ENCODE data around the gene LOXL3.

LOXL3 gene

DNA sequence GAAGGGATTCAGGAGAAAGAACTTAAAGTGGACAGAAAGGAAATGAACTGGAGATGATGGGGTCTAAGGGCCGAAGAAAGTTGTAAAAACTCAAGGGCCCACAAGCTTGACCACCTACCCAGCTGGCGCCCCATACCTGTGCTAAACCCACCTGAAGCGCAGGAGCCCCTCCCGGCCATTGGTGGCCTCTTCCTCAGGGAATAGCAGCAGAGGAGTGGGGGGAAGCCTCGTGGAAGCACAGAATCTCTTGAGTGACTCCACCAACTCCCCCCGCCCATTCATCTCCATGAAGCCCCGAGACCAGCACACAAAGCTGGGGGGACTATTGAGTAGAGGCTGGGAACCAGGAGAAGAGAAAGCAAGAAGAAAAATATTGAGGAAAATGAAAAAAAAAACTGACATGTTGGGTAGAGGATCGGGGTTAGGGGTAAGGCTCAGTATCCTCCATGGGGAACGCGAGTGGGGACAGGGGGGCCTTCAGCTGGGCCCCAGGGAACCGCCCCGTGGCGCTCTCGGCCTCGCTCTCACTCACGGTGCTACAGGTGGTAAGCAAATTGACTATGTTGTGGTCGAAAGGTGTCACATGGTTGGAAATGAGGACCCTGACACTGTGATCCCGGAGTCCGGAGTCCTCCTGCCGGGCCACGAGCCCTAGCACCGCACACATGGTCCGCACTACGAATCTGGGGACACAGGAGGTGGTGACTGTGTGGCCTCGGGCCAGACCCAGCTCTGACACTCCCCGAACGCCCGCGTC, 25.0 kb downstream of the LOXL3 start:
- no peak for DNase-seq (ENCODE audit: low spot score)

DNA sequence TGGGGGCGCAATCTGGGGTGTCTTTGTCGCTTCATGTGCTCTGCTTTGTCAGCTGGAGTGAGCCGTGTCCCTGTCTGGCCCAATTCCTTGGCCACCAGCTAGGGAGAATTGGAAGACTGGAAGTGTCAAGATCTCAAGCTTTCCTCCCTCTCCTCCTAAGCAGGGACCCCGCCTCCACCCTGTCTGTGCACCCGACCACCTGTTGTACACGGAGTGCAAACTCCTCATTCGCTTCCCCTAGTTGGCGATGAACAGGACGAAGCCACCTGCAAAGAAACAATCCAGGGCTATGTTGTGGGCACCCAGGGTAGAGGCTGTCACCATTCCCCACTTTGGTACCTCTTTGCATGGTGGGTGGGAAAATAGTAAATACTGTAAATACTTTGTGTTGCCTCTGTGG, 26.0 kb downstream of the LOXL3 start:
- no peak for DNase-seq (ENCODE audit: low spot score)

DNA sequence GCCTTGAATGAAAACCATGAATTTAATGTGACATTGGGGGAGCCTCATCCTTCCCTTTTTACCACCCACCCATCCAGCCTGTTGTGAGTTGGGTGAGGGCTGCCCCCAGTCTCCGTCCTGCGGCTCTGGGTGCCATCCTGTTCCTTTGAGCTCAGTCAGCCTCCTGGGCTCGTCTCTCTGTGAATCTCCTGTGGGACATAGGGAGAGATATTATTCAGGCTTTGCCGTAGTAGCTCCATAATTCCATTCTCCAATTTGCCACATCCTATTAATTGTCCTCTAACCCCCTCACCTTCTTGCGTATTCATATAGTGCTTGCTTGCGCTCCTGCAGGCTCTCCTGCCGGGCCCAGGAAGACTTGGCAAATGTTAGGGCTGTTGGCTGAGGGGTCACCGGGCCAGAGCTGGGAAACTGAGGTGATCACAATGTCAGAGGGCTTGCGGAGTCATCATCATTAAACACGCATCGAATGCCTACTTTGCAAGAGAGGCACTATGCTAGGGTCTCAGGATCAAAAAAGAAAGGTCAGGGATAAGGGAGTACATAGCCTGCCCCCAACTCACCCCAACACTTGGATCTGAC, 27.0 kb downstream of the LOXL3 start:
- DNase-seq (ENCODE audit: low spot score), result no peak

DNA sequence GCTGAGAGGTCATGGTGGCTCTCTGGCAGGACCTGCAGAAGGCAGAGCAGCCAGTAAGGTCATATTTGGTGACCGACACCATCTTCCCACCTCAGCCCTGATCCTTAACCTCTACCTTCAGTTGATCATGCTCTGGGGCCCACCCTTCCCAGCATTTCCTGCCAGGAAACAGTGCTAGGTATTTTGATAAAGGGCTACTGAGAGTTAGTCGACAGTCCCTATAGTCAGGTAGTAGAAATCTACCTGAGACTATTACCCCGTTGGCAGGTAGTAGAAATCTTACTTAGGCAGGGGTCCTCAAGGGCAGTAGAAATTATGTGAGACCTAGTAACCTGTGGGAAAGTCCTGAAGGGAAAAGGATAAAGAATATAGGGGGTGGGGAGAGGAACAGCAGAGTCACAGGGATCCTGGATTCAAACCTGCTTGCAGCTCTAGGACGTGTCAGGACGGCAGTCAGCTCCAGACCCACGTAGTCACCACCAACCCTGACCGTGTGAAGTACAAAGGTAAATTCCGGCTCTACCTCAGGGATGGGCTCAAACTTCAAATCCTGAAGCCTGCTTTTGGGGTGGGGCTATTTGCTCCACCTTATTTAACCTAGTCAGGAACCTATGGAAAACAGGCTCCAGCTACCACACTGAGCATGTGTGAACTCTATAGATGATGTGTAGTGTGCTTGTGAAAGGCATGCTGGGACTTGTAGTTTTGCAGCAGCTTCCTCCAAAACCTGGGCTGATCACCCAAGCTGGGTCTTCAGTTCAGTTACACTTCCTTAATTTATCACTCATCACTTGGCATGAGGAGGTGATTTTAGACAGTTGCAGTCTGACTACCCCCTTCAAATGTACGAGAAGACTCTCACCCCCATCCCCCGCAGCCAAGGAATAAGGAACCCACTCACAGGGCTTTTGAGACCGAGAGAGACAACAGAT, 27.8 kb downstream of the LOXL3 start, which contains the start of gene DQX1:
Gene DQX1, minus strand, starts transcription at position 515 of the 932 bp plus-strand sequence. Its CDS starts 502 bp downstream, at position 13.
- DNase-seq (ENCODE audit: low spot score), result no peak

DNA sequence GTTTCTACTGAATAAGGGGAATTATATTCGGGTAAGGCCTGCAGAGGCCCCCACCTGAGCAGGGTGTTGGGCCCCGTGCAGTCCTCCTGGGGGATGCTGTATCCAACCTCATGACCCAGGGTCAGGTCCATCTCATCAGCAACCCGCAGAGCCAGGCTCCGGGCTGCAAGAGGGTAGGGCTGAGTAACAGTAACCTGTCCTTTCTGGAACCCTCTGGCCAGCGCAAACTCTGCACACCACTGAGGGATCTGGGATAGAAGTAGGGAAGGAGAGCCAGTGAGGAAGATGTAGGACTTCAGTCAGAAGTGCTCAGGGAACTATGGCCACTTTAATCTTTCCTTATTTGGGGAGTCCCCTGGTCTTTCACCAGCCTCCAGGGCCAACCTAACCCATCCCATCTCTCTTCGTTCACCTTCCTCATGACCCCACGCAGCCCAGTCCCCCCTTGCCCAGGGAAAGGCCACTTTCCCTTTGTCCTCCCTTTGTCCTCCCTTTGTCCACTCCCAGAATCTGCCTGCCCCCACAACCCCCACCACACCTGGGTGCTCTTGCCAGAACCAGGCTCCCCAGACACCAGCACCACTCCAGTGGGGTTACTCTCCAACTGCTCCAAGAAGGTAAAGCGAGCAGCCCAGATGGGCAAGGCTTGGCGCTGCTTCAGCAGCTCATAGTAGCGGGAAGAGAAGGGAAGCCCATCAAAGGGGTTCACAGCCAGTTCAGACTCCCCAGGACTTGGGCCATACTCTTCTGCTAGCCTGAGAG, 28.6 kb downstream of the LOXL3 start:
- DNase-seq (ENCODE audit: low spot score), result no peak

DNA sequence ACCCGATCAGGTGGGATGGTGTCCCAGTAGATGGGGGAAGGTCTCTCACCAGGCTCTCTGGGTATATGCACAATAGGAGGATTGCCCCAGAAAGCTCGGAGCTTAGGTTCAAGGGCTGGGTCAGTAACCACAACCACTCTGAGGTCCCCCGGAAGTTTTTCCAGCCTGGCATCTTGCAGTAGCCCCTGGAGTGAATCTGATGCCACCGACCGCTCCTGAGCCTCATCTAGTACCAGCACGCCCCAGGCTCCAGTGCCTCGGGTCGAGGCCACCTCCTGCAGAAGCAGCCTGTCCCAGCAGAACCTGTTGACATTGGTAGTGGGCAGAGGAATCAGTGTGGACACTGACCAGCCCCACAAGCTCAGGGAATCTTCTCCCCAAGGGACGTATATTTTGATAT, 29.7 kb downstream of the LOXL3 start:
- no peak for DNase-seq (ENCODE audit: low spot score)

DNA sequence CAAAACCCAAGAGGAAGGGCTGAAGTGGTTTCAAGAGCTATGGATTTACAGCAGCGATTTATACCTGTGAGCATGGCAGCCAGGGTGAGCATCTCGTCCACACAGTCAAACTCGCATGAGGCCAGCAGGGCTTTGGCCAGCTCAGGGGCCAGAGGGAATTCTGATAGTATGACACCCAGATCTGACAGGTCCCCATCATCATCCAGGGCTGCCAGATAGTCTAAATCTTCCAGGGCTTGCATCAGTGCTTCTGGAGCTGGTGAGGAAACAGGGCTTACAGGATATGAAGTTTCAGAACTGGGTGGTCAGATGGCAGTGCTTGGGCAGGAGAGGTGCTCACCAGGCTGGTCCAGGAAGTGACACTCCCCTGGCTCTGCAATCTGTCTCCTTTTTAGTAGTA, 31.2 kb downstream of the LOXL3 start:
- no peak for DNase-seq (ENCODE audit: low spot score)

DNA sequence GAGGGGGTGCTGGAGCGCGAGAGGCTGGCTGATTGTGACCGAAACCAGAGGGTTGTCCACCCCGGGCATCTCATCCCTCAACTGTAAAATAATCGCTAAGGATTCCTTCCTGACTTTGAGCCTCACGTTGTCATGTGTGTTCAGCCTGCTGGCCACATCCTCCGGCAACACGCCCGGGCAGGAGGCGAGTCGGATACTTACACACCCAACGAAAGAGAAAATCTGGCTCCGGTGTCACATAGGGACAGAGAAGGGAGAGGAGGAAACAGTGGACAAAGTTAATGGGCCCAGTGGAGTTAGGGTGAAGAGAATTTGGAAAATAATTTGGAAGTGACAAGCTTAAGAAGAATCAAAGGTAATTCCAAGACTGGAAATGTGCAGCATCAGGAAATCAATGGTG, 37.1 kb downstream of the LOXL3 start:
- no peak for DNase-seq (ENCODE audit: low spot score)

DNA sequence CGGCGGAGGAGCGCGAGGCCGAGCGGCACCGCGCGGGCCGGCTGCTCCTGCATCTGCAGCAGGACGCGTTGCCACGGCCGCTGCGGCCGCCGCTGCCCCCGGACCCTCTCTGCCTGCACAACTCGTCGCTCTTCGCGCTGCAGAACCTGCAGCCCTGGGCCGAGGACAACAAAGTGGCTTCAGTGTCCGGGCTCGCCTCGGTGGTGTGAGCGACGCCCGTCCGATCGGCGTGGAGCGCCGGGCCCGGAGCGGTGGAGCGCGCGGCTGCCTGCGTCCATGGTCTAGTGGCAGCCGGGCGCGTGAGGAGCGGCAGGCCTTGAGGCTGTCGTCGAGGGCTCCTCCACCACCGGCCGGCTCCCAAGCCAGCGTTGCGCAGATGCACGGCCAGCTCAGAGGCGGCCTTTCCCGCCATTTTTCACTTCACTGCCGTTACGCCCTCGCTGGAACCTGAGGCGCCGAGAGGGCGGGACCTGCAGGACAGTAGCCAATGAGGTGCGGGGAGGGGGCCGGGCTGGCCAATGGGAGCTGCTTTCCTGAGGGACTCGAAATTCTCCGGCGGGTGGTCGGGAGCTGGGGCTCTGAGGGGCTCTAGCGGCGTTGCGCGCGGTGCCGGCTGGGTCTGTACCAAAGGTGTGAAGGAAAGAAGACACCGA, 37.6 kb downstream of the LOXL3 start:
- peak; percentile 92 for DNase-seq (ENCODE audit: low spot score)

DNA sequence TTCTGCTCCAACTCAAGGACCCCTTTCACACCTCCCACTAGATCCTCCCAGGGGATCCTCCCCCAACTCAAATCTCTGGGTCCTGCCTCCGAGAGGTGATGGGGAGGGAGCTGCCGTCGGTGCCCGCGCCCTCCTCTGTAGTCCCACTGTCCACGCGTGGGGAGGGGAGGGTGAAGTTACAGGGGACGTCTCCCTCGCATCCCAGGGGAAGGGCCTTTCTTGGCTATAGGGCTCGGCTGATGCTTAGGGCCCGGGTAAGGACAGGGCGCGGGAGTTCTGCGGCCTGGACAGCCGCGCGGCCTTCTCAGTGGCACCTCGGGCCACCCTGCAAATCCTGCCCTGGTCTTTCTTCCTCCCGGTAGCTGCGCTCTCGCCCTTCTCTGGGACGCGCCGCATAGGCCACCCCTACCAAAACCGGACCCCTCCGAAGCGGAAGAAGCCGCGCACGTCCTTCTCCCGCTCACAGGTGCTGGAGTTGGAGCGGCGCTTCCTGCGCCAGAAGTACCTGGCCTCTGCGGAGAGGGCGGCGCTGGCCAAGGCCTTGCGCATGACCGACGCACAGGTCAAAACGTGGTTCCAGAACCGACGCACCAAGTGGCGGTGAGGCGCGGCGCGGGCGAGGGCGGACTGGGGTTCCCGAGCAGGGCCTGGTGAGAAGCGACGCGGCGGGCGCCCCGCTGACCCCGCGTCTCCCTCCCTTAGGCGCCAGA, 38.3 kb downstream of the LOXL3 start:
- no peak for DNase-seq (ENCODE audit: low spot score)

DNA sequence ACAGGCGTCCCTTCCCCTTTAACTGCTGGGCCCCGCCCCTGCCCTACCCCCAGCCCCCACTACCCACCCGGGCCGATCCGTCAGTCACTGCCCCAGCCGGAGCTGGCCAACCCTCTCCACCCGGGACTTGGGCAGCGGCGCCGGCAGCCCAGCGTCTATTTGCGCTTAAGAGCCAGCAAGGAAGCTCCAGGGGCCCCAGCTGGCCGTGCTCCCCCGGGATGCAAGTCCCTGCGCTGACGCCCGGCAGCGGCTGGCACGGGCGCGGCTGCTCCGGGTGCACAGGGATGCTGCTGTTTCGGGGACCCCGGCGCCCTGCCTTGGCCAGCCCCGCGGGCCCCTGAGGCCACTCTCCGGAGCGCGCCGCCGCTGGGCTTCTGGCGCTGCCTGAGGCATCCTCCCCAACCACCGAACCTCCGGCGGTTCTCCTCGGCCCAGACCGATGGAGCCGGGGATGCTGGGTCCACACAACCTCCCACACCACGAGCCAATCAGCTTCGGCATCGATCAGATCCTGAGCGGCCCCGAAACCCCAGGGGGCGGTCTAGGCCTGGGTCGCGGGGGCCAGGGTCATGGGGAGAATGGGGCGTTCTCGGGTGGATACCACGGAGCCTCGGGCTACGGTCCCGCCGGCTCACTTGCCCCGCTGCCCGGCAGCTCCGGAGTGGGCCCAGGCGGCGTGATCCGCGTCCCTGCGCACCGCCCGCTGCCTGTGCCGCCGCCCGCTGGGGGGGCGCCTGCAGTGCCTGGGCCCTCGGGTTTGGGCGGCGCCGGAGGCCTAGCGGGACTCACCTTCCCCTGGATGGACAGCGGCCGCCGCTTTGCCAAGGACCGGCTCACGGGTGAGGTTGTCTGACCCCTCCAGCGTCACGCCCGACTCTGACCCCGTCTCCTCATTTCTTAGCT, 39.1 kb downstream of the LOXL3 start, which contains the start of gene TLX2:
Gene TLX2, plus strand, starts transcription at position 83 of the 903 bp plus-strand sequence. Its CDS starts 357 bp downstream, at position 440.
- DNase-seq (ENCODE audit: low spot score), result peak; percentile 22

DNA sequence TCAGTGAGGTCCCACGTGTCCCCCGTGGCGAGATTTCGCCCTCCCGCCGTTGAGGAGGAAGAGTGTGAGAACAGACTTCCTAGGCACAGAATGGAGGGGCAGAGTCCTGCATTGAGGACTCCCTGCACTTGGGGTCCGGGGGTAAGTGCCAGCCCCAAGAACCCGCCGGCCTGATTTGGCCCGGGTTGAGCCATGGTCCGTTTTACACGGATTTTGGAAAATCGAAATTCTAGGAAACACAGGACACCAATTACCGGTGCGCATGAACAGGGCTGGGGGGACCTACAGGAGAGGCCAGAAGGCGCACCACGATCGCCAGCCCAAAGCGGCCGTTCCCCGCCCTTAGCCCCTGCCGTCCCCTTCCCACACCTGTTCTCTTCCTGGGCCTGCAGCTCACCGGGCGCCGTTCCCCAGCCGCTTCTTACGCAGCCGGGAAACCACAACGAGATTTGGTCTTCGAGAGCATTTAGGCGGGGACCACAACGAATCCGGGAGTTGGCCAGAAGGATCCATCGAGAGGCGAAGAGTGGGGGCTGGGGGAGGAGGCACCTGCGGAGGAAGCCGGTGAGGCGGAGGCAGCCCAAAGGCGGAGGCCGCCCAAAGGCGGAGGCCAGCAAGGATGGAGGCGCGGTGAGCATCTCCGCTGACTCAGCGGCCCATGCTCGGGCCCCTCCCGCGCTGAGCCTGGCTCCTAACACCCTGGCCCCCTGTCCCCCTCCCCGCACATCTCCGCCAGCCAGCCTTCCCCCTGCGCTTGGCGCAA, 40.0 kb downstream of the LOXL3 start:
- no peak for DNase-seq (ENCODE audit: low spot score)

DNA sequence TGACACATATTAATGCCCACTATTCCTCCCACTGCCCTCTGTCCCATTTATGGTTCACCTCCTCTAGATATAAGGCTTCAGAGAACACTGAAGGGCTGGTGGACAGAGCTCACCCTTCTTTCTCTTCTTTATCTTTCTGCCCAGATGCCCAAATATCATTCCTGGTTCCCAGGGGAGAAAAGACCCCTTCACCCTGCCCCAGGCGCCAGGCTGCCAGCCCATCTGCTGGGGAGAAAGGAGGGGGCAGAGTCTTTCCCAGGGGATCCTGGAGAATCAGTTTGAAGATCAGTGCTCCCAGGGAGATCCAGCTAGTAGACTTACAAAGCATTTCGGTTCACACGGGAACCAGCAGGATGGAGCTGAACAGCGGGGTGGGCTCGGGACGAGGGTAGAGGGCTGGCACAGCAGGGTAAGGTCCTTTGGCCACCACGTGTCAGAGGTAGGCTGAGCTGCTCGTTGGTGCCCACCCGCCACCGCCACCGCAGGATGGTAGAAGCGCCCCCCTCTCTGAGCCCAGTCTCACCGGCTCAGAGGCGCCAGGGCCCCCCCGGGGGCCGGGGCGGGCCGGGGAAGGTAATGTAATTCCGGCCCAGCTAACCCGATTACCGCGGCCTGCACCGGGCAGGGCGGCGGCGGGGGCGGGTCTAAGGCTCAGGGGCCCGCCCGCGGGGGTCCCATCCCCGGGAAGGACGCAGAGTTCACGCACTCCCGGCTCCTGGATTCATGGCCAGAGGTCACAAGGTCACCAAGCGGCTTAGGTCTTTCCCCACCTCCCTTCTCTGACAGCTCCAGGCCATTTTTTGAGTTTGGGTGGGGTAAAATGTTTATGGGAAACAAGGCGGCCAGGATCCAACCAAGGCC, 40.8 kb downstream of the LOXL3 start:
- no peak for DNase-seq (ENCODE audit: low spot score)

DNA sequence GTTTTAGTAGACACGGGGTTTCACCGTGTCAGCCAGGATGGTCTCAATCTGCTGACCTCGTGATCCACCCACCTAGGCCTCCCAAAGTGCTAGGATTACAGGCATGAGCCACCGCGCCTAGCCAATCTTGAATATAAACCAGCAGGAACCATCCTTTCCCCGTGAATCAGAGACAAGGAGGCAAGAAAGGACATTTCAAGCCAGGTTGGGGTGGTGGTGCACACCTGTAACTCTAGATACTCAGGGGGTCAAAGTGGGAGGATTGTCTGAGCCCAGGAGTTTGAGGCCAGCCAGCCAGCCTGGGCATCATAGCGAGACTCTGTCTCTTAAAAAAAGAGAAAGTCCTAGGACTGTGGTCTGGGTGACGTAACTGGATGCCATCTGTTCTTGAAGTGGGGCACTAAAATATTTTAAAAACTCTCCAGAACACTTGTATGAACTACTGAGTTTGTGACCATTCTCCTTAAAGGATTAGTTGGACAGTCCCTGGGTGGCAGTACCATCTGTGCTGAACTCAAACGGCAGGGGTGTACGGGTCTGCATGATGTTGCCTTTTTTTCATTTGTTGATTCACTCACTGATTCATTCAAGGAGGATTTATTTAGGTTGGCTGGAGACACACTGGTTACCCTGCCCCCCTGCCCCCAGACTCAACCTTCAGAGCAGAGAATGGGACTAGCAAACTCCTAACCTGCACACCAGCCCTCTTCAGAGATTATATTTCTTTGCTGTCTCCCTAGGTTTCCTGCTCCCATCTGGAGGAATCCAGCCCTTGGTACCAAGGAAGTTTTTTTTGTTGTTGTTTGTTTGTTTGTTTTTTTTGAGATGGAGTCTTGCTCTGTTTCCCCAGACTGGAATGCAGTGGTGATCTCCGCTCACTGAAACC, 42.4 kb downstream of the LOXL3 start:
- no peak for DNase-seq (ENCODE audit: low spot score)

DNA sequence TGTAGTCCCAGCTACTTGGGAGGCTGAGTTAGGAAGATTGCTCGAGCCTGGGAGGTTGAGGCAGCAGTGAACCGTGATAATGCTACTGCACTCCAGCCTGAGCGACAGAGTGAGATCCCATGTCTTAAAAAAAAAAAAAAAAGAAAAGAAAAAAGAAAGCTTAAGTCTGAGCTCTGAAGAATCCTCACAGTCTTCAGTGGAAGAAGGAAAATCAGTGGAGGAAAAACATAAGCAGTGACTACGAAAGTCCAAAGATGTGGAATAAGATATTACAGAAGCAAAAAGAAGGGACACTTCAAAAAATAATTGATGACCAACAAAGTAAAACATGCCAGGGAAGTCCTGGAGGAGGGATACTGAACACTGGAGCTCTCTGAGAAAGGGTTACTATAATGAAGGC, 43.5 kb downstream of the LOXL3 start:
- DNase-seq (ENCODE audit: low spot score), result no peak

DNA sequence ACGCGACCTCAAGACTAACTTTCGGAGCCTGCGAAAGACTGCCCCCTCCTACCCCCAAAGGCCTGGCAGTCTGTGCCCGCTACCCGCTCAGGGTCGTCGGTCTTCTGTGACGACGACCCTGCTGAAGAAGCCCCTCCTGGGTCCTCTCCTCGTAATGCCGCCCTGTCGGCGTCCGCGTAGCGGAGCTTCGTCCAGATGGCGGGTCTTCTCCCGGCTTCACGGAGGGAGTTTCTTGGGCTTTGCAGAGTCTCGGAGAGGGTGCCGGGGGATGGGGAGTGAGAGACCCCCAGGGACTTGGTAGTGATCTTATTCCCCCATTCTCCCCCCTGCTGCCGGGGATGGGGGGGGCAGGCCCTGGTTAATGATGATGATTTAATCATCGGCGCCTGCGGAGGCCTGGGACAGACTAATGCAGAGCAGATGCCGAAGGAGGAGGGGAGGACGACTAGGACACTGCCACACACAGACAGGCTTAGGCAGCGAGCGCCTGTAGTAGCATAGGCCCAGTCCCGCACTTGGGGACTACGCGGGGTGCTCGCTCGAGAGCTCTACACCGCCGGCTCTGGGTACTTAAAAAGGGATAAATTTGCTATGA, 45.7 kb downstream of the LOXL3 start:
- DNase-seq (ENCODE audit: low spot score), result peak; percentile 80
